GM23338 (cell line): ENCODE measurements around the gene FSIP1.

Experiments
- CREB1 ChIP-seq: fragments of 250-450 bp; sonication (Bioruptor Pico); IDR thresholded peaks from 2 replicates; pipeline ENCODE4 v1.5.0; 2020; ENCODE audit warnings: low read depth, mild to moderate bottlenecking, moderate library complexity
- EZH2 ChIP-seq: fragments of 200-600 bp; sonication (generic); IDR thresholded peaks from one replicate; pipeline ENCODE4 v1.8.0; 2017; ENCODE audit warnings: antibody characterized with exemption, mild to moderate bottlenecking, low read depth; ENCODE audit not compliant: unreplicated experiment
- EZH2phosphoT487 ChIP-seq: fragments of 200-600 bp; sonication (generic); IDR thresholded peaks from one replicate; pipeline ENCODE4 v1.8.1; 2018; ENCODE audit warnings: antibody characterized with exemption; ENCODE audit not compliant: unreplicated experiment
- JUNB ChIP-seq: IDR thresholded peaks from one replicate; pipeline ENCODE4 v1.6.1; 2016; ENCODE audit warnings: antibody characterized with exemption; ENCODE audit not compliant: unreplicated experiment
- NANOG ChIP-seq: IDR thresholded peaks from 2 replicates; pipeline ENCODE4 v1.6.1; 2016; ENCODE audit warnings: antibody characterized with exemption, borderline replicate concordance
- POLR2AphosphoS5 ChIP-seq: IDR thresholded peaks from 2 replicates; pipeline ENCODE4 v1.6.1; 2016; ENCODE audit warnings: antibody characterized with exemption, low read depth
- STAT1 ChIP-seq: IDR thresholded peaks from one replicate; pipeline ENCODE4 v1.6.1; 2016; ENCODE audit warnings: antibody characterized with exemption; ENCODE audit not compliant: unreplicated experiment
- TF ChIP-seq, protein P1 (sequence below), 2 experiments: fragments of 200-600 bp in 1 of 2; sonication (generic) in 1 of 2; conservative IDR thresholded peaks; 2 replicates each; pipeline versions ENCODE4 v1.5.1 to v1.6.1; 2016 to 2017; ENCODE audit warnings: antibody characterized with exemption in 2 of 2, low read depth in 2 of 2, mild to moderate bottlenecking in 2 of 2, moderate library complexity in 1 of 2
- TF ChIP-seq, protein P2 (sequence below): IDR thresholded peaks from one replicate; pipeline ENCODE4 v1.6.1; 2018; ENCODE audit warnings: antibody characterized with exemption; ENCODE audit not compliant: unreplicated experiment
- TF ChIP-seq, protein P3 (sequence below): IDR thresholded peaks from 2 replicates; pipeline ENCODE4 v1.6.1; 2016; ENCODE audit warnings: antibody characterized with exemption

DNA sequence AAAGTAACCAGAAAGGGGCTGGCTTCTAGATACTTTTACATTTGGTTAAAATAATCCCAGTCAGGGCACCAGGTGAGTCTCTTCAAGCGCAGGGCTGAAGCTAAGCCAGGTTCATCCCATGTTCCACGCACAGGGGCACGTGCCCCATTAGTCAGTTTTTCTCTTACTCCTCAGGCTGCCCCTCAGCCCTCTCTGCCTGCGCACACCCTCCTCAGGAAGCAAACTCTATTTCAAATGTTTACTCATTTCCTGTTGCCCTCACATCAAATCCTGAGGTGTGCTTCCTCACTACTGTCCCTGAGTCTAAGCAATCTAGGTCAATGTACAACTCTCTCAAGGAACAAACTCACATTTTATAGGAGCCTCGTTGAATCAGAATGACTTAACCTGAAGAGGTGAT is 153.3 kb downstream of the FSIP1 start:
- TF ChIP-seq, protein P1, sequence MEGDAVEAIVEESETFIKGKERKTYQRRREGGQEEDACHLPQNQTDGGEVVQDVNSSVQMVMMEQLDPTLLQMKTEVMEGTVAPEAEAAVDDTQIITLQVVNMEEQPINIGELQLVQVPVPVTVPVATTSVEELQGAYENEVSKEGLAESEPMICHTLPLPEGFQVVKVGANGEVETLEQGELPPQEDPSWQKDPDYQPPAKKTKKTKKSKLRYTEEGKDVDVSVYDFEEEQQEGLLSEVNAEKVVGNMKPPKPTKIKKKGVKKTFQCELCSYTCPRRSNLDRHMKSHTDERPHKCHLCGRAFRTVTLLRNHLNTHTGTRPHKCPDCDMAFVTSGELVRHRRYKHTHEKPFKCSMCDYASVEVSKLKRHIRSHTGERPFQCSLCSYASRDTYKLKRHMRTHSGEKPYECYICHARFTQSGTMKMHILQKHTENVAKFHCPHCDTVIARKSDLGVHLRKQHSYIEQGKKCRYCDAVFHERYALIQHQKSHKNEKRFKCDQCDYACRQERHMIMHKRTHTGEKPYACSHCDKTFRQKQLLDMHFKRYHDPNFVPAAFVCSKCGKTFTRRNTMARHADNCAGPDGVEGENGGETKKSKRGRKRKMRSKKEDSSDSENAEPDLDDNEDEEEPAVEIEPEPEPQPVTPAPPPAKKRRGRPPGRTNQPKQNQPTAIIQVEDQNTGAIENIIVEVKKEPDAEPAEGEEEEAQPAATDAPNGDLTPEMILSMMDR (conservative IDR thresholded peaks at IDR 0.05; ENCODE audit: low read depth in 2 of 2), result no peak
- TF ChIP-seq POLR2AphosphoS5 (no peak), EZH2phosphoT487 (no peak), JUNB (no peak), EZH2 (no peak), NANOG (no peak), STAT1 (no peak), CREB1 (no peak)
- TF ChIP-seq, protein P2, sequence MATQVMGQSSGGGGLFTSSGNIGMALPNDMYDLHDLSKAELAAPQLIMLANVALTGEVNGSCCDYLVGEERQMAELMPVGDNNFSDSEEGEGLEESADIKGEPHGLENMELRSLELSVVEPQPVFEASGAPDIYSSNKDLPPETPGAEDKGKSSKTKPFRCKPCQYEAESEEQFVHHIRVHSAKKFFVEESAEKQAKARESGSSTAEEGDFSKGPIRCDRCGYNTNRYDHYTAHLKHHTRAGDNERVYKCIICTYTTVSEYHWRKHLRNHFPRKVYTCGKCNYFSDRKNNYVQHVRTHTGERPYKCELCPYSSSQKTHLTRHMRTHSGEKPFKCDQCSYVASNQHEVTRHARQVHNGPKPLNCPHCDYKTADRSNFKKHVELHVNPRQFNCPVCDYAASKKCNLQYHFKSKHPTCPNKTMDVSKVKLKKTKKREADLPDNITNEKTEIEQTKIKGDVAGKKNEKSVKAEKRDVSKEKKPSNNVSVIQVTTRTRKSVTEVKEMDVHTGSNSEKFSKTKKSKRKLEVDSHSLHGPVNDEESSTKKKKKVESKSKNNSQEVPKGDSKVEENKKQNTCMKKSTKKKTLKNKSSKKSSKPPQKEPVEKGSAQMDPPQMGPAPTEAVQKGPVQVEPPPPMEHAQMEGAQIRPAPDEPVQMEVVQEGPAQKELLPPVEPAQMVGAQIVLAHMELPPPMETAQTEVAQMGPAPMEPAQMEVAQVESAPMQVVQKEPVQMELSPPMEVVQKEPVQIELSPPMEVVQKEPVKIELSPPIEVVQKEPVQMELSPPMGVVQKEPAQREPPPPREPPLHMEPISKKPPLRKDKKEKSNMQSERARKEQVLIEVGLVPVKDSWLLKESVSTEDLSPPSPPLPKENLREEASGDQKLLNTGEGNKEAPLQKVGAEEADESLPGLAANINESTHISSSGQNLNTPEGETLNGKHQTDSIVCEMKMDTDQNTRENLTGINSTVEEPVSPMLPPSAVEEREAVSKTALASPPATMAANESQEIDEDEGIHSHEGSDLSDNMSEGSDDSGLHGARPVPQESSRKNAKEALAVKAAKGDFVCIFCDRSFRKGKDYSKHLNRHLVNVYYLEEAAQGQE, result no peak
- TF ChIP-seq, protein P3, sequence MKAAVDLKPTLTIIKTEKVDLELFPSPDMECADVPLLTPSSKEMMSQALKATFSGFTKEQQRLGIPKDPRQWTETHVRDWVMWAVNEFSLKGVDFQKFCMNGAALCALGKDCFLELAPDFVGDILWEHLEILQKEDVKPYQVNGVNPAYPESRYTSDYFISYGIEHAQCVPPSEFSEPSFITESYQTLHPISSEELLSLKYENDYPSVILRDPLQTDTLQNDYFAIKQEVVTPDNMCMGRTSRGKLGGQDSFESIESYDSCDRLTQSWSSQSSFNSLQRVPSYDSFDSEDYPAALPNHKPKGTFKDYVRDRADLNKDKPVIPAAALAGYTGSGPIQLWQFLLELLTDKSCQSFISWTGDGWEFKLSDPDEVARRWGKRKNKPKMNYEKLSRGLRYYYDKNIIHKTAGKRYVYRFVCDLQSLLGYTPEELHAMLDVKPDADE, result no peak
